ENCODE results near the gene GSTO2. TPM values are rescaled to one million over a fixed set of nuclear protein-coding genes. Genes with fewer than 3 reads are reported as not detected.

The GSTO2 gene
- total and polyA plus RNA-seq, 10 of the 15 experiments (the other 5 are each of a cell fraction or from before 2014, with no cell fraction given), result 0.16 to 0.86 (median 0.46) TPM

DNA sequence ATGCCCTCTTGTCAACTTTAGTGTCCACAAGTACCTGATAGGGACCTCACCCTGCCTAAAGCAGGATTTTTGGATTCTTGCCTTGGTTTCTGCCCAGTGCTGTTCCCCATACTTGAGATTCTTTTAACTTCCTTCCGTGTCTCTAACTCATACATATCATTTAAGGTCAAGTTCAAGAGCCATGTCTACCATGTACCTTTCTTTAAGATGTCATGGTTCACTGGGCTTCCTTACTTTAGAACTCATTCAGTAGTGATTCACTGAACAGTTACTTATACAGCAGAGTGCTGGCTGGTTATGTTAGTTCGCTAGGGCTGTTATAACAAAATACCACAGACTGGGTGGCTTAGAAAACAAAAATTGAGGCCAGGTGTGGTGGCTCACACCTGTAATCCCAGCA, 79.6 kb downstream of the GSTO2 start:
- 45% methylated on average over 2 of the region's 2 CpGs for WGBS (ENCODE audit: insufficient coverage, insufficient replicate concordance, low lambda C conversion rate, missing lambda C conversion rate)
- intact Hi-C loops (cut with micrococcal nuclease; ENCODE audit: unreplicated experiment) (no loop called here), in situ Hi-C loops (cut with MboI) (loop anchor here (5.0 to 10.0 kb wide), 2 partner anchors 36 to 54 kb away; no protein-coding TSS in a partner anchor)
- SMC1A ChIA-PET (ENCODE audit: uncharacterized antibody, unreplicated experiment), result interaction anchor here (1.2 to 10.5 kb wide), 4 partner anchors 13 to 63 kb away, joined by 6 to 187 read pairs (median 57); no protein-coding TSS in a partner anchor
- no peak overlapping the region for H3K9ac ChIP-seq (ENCODE audit: control insufficient read depth, insufficient read depth, low read length)
- BruUV-seq (replicated peaks), result no TSS peak
- POLR2A ChIA-PET, result no interaction called here
- RAD21 ChIA-PET (ENCODE audit: unreplicated experiment), result interaction anchor here (1.8 to 6.8 kb wide), 3 partner anchors 12 to 57 kb away, joined by 5 to 137 read pairs (median 55); no protein-coding TSS in a partner anchor
- H3K9me3 ChIP-seq (replicated peaks; ENCODE audit: control insufficient read depth, insufficient read depth, low read length), result no peaks in the 10 kb centered on the region
- H4K20me1 ChIP-seq (ENCODE audit: control insufficient read depth, insufficient read depth), result no peaks in the 10 kb centered on the region
- no peak for DNase-seq (ENCODE audit: low read depth, low spot score)
- no peak overlapping the region for H3K4me3 ChIP-seq
- no peaks in the 10 kb centered on the region for H3K27me3 ChIP-seq (replicated peaks in 1 of 2; ENCODE audit: control insufficient read depth in 2 of 2, insufficient read depth in 2 of 2, low read length in 1 of 2)
- no peak for FAIRE-seq
- no peaks in the 10 kb centered on the region for H3K79me2 ChIP-seq (ENCODE audit: control insufficient read depth, insufficient read depth, low read length)
- H3K27ac ChIP-seq (ENCODE audit: control insufficient read depth, insufficient read depth), result no peak overlapping the region
- CTCF ChIA-PET, result interaction anchor here (1.6 to 12.8 kb wide), 4 partner anchors 12 to 74 kb away, joined by 9 to 419 read pairs (median 222); partner anchors contain the start of gene ITPRIP
- no peak for ATAC-seq
- no peaks in the 10 kb centered on the region for H3K36me3 ChIP-seq (ENCODE audit: control insufficient read depth in 2 of 2, insufficient read depth in 2 of 2, low read length in 1 of 2)
- H2AFZ ChIP-seq (ENCODE audit: control insufficient read depth, low read depth, low read length), result no peak overlapping the region
- H3K4me1 ChIP-seq (ENCODE audit: control insufficient read depth, insufficient read depth, low read length), result peaks cover 51% of the 10 kb centered on the region
- H3K4me2 ChIP-seq (ENCODE audit: control insufficient read depth, insufficient read depth), result peak overlapping the region; percentile 17; the same call in 1 of the 2 replicates
- TF ChIP-seq IKZF1 (conservative IDR thresholded peaks at IDR 0.05), result no peak
- TF ChIP-seq, protein P1, sequence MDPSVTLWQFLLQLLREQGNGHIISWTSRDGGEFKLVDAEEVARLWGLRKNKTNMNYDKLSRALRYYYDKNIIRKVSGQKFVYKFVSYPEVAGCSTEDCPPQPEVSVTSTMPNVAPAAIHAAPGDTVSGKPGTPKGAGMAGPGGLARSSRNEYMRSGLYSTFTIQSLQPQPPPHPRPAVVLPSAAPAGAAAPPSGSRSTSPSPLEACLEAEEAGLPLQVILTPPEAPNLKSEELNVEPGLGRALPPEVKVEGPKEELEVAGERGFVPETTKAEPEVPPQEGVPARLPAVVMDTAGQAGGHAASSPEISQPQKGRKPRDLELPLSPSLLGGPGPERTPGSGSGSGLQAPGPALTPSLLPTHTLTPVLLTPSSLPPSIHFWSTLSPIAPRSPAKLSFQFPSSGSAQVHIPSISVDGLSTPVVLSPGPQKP (IDR thresholded peaks at IDR 0.05; ENCODE audit: low read depth, low read length), result no peak

DNA sequence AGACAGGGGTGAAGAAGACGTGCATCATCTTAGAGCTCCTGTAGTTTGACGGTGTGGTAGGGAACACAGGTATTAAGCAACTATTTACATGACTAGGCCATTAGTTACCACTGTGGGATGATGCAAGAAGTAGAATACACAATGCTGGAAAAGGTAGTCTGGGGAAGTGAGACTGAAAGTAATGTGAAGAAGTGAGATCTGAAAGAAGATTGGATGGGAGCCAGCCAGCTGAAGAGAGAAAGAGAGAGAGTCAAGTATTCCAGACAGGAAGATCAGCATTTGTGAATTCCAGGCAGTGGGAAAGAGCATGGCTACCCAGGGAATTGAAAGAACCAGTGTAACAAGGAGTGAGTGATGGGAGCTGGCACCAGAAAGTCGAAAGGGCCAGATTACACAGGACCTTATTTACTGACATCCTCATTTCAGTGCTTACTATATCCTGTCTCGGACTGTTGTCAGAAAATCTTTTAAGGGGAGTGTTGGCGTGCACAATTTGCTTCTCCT, 80.7 kb downstream of the GSTO2 start:
- no peaks in the 10 kb centered on the region for H3K79me2 ChIP-seq (ENCODE audit: control insufficient read depth, insufficient read depth, low read length)
- H3K4me2 ChIP-seq (ENCODE audit: control insufficient read depth, insufficient read depth), result peak overlapping the region; percentile 80
- ChIA-PET RAD21 (ENCODE audit: unreplicated experiment) (interaction anchor here (0.8 to 6.8 kb wide), 8 partner anchors 8 to 76 kb away, joined by 3 to 137 read pairs (median 3); no protein-coding TSS in a partner anchor), SMC1A (ENCODE audit: uncharacterized antibody, unreplicated experiment) (interaction anchor here (0.7 to 10.5 kb wide), 12 partner anchors 9 to 75 kb away, joined by 3 to 187 read pairs (median 6); partner anchors contain the start of gene ITPRIP), CTCF (interaction anchor here (0.6 to 12.8 kb wide), 13 partner anchors 8 to 107 kb away, joined by 3 to 419 read pairs (median 25); partner anchors contain the start of genes GSTO1, GSTO2 and ITPRIP), POLR2A (interaction anchor here (0.9 to 2.2 kb wide), 4 partner anchors 8 to 228 kb away, joined by 3 to 10 read pairs (median 4); partner anchors contain the start of genes ITPRIP and SFR1)
- FAIRE-seq (peak; percentile 86), DNase-seq (ENCODE audit: low read depth, low spot score) (peak; percentile 78), ATAC-seq (peak; percentile 78)
- no peak overlapping the region for H3K9ac ChIP-seq (ENCODE audit: control insufficient read depth, insufficient read depth, low read length)
- peak overlapping the region; percentile 56 for H3K27ac ChIP-seq (ENCODE audit: control insufficient read depth, insufficient read depth)
- H4K20me1 ChIP-seq (ENCODE audit: control insufficient read depth, insufficient read depth), result no peaks in the 10 kb centered on the region
- no TSS peak for BruUV-seq (replicated peaks)
- intact Hi-C loops (cut with micrococcal nuclease; ENCODE audit: unreplicated experiment), result loop anchor here (1.0 to 5.0 kb wide), 3 partner anchors 44 to 227 kb away; partner anchors contain the start of gene SFR1
- no peaks in the 10 kb centered on the region for H3K36me3 ChIP-seq (ENCODE audit: control insufficient read depth in 2 of 2, insufficient read depth in 2 of 2, low read length in 1 of 2)
- in situ Hi-C loops (cut with MboI), result loop anchor here (5.0 to 10.0 kb wide), 2 partner anchors 37 to 55 kb away; no protein-coding TSS in a partner anchor
- peaks cover 51% of the 10 kb centered on the region for H3K4me1 ChIP-seq (ENCODE audit: control insufficient read depth, insufficient read depth, low read length)
- no peak overlapping the region; the same call in 1 of the 2 replicates for H2AFZ ChIP-seq (ENCODE audit: control insufficient read depth, low read depth, low read length)
- H3K4me3 ChIP-seq, result no peak overlapping the region
- no peaks in the 10 kb centered on the region; the same call in 2 of the 3 replicates for H3K9me3 ChIP-seq (replicated peaks; ENCODE audit: control insufficient read depth, insufficient read depth, low read length)
- no peaks in the 10 kb centered on the region for H3K27me3 ChIP-seq (replicated peaks in 1 of 2; ENCODE audit: control insufficient read depth in 2 of 2, insufficient read depth in 2 of 2, low read length in 1 of 2)
- WGBS (ENCODE audit: insufficient coverage, insufficient replicate concordance, low lambda C conversion rate, missing lambda C conversion rate), result 2% methylated on average over 5 of the region's 5 CpGs
- TF ChIP-seq STAT3 (IDR thresholded peaks at IDR 0.05; ENCODE audit: low read depth, low read length) (no peak), EP300 (IDR thresholded peaks at IDR 0.05; ENCODE audit: borderline replicate concordance in 1 of 2, control insufficient read depth in 1 of 2, low read depth in 2 of 2, low read length in 2 of 2) (peak; percentile 36 to 82; a peak in 3 of 4 replicates), KDM1A (IDR thresholded peaks at IDR 0.05; ENCODE audit: borderline replicate concordance) (no peak), POLR2AphosphoS5 (IDR thresholded peaks at IDR 0.05; ENCODE audit: low read length) (no peak)
- TF ChIP-seq, protein P2, sequence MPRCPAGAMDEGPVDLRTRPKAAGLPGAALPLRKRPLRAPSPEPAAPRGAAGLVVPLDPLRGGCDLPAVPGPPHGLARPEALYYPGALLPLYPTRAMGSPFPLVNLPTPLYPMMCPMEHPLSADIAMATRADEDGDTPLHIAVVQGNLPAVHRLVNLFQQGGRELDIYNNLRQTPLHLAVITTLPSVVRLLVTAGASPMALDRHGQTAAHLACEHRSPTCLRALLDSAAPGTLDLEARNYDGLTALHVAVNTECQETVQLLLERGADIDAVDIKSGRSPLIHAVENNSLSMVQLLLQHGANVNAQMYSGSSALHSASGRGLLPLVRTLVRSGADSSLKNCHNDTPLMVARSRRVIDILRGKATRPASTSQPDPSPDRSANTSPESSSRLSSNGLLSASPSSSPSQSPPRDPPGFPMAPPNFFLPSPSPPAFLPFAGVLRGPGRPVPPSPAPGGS (IDR thresholded peaks at IDR 0.05; ENCODE audit: borderline replicate concordance, insufficient read depth, low read depth, low read length, poor library complexity, severe bottlenecking), result no peak
- TF ChIP-seq, protein P3, sequence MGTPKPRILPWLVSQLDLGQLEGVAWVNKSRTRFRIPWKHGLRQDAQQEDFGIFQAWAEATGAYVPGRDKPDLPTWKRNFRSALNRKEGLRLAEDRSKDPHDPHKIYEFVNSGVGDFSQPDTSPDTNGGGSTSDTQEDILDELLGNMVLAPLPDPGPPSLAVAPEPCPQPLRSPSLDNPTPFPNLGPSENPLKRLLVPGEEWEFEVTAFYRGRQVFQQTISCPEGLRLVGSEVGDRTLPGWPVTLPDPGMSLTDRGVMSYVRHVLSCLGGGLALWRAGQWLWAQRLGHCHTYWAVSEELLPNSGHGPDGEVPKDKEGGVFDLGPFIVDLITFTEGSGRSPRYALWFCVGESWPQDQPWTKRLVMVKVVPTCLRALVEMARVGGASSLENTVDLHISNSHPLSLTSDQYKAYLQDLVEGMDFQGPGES (IDR thresholded peaks at IDR 0.05), result no peak
- TF ChIP-seq, protein P4, sequence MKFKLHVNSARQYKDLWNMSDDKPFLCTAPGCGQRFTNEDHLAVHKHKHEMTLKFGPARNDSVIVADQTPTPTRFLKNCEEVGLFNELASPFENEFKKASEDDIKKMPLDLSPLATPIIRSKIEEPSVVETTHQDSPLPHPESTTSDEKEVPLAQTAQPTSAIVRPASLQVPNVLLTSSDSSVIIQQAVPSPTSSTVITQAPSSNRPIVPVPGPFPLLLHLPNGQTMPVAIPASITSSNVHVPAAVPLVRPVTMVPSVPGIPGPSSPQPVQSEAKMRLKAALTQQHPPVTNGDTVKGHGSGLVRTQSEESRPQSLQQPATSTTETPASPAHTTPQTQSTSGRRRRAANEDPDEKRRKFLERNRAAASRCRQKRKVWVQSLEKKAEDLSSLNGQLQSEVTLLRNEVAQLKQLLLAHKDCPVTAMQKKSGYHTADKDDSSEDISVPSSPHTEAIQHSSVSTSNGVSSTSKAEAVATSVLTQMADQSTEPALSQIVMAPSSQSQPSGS (IDR thresholded peaks at IDR 0.05; ENCODE audit: low read length), result peak; percentile 40; the same call in 1 of the 2 replicates

All from GM12878 (cell line).